K562 (cell line): ENCODE measurements around the gene PLXNB1.

Source experiments
- CTCF ChIP-seq, 3 experiments: IDR thresholded peaks in 2 of 3; conservative IDR thresholded peaks in 1 of 3; 2 replicates each; pipeline ENCODE4 v1.5.1; 2011 to 2012; ENCODE audit warnings: low read length in 3 of 3, mild to moderate bottlenecking in 3 of 3, control low read depth in 2 of 3, improper control_type of control experiment in 1 of 3, inconsistent platforms in 1 of 3, low read depth in 1 of 3, mixed read lengths in 1 of 3, moderate library complexity in 1 of 3; ENCODE audit not compliant: insufficient read depth in 2 of 3
- DPF2 ChIP-seq: fragments of 450-650 bp; IDR thresholded peaks from 2 replicates; pipeline ENCODE4 v1.6.1; 2016
- EP300 ChIP-seq: IDR thresholded peaks from 2 replicates; pipeline ENCODE4 v1.6.1; 2012; ENCODE audit warnings: low read length, improper control_type of control experiment
- MLLT1 ChIP-seq, 2 experiments: fragments of 450-650 bp; IDR thresholded peaks; 2 replicates each; pipeline ENCODE4 v1.6.1; 2016
- ZFP36 ChIP-seq: fragments of 150-350 bp; IDR thresholded peaks from 2 replicates; pipeline ENCODE4 v1.6.1; 2018; ENCODE audit warnings: low read length, low read depth; ENCODE audit not compliant: partially characterized antibody
- TF ChIP-seq, protein P1 (sequence below): sonication (generic); formaldehyde crosslinking; IDR thresholded peaks from 2 replicates; pipeline ENCODE4 v1.8.1; 2023; ENCODE audit warnings: mild to moderate bottlenecking, missing genetic modification reagents
- TF ChIP-seq, protein P2 (sequence below): sonication (generic); formaldehyde crosslinking; IDR thresholded peaks from 2 replicates; pipeline ENCODE4 v1.8.1; 2022; ENCODE audit warnings: missing genetic modification reagents
- TF ChIP-seq, protein P3 (sequence below), 2 experiments: fragments of 450-650 bp; IDR thresholded peaks; 2 replicates each; pipeline ENCODE4 v1.6.1; 2016; ENCODE audit warnings: mild to moderate bottlenecking in 2 of 2, borderline replicate concordance in 1 of 2, low read depth in 1 of 2, moderate library complexity in 1 of 2

GRCh38 chr3:48367201-48367600 is 62.7 kb downstream of the PLXNB1 start:
- TF ChIP-seq EP300 (no peak), ZFP36 (no peak), MLLT1 (IDR thresholded peaks at IDR 0.05) (no peak), CTCF (IDR thresholded peaks at IDR 0.05 in 2 of 3, conservative IDR thresholded peaks at IDR 0.05 in 1 of 3; ENCODE audit: insufficient read depth in 2 of 3, low read depth in 1 of 3, low read length in 3 of 3) (no peak), DPF2 (no peak)
- TF ChIP-seq, protein P1, sequence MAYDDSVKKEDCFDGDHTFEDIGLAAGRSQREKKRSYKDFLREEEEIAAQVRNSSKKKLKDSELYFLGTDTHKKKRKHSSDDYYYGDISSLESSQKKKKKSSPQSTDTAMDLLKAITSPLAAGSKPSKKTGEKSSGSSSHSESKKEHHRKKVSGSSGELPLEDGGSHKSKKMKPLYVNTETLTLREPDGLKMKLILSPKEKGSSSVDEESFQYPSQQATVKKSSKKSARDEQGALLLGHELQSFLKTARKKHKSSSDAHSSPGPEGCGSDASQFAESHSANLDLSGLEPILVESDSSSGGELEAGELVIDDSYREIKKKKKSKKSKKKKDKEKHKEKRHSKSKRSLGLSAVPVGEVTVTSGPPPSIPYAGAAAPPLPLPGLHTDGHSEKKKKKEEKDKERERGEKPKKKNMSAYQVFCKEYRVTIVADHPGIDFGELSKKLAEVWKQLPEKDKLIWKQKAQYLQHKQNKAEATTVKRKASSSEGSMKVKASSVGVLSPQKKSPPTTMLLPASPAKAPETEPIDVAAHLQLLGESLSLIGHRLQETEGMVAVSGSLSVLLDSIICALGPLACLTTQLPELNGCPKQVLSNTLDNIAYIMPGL (CRISPR knock-in tag): no peak
- TF ChIP-seq, protein P2, sequence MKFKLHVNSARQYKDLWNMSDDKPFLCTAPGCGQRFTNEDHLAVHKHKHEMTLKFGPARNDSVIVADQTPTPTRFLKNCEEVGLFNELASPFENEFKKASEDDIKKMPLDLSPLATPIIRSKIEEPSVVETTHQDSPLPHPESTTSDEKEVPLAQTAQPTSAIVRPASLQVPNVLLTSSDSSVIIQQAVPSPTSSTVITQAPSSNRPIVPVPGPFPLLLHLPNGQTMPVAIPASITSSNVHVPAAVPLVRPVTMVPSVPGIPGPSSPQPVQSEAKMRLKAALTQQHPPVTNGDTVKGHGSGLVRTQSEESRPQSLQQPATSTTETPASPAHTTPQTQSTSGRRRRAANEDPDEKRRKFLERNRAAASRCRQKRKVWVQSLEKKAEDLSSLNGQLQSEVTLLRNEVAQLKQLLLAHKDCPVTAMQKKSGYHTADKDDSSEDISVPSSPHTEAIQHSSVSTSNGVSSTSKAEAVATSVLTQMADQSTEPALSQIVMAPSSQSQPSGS (CRISPR knock-in tag): no peak
- TF ChIP-seq, protein P3, sequence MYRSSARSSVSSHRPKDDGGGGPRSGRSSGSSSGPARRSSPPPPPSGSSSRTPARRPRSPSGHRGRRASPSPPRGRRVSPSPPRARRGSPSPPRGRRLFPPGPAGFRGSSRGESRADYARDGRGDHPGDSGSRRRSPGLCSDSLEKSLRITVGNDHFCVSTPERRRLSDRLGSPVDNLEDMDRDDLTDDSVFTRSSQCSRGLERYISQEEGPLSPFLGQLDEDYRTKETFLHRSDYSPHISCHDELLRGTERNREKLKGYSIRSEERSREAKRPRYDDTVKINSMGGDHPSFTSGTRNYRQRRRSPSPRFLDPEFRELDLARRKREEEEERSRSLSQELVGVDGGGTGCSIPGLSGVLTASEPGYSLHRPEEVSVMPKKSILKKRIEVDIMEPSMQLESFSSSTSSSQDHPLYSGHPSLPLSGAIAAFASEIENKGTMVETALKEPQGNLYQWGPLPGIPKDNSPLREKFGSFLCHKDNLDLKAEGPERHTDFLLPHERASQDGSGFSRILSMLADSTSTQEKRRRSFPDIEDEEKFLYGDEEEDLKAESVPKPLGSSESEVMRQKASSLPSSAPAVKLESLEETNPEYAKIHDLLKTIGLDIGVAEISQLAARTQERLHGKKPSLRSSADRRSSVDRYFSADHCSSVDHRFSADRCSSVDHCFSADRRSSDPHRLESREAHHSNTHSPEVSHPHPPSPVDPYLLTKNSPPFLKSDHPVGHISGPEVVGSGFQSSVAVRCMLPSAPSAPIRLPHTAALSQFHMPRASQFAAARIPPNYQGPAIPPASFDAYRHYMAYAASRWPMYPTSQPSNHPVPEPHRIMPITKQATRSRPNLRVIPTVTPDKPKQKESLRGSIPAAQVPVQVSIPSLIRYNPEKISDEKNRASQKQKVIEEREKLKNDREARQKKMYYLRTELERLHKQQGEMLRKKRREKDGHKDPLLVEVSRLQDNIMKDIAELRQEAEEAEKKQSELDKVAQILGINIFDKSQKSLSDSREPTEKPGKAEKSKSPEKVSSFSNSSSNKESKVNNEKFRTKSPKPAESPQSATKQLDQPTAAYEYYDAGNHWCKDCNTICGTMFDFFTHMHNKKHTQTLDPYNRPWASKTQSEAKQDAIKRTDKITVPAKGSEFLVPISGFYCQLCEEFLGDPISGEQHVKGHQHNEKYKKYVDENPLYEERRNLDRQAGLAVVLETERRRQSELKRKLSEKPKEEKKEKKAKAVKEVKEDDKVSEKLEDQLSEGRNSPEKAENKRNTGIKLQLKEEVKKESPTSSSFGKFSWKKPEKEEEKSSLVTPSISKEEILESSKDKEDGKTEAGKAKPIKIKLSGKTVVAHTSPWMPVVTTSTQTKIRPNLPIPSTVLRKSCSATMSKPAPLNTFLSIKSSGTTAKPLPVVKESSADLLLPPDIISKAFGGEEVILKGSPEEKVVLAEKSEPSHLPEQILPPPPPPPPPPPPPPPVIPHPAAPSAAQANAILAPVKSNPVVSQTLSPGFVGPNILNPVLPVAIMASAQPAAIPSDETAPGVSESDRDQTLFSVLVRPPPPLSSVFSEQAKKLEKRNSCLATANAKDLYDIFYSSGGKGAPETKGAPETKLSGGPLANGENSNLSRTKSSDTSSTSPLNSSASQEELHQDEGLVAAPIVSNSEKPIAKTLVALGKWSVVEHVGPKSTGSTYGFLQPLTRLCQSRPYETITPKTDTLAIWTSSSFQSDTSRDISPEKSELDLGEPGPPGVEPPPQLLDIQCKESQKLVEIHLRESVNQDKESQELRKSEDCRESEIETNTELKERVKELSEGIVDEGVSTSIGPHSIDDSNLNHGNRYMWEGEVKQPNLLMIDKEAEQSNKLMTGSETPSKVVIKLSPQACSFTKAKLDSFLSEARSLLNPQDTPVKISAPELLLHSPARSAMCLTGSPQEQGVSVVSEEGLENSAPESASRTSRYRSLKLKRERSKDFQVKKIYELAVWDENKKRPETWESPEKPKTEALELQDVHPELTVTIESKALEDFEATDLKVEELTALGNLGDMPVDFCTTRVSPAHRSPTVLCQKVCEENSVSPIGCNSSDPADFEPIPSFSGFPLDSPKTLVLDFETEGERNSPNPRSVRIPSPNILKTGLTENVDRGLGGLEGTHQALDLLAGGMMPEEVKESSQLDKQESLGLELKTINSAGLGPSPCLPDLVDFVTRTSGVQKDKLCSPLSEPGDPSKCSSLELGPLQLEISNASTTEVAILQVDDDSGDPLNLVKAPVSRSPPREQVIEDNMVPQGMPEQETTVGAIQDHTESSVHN (IDR thresholded peaks at IDR 0.05; ENCODE audit: borderline replicate concordance in 1 of 2, low read depth in 1 of 2): no peak
